GM23338 (cell line): Measurements from ENCODE around the gene SORCS2. TPM values are rescaled to one million over a fixed set of nuclear protein-coding genes. Genes with fewer than 3 reads are reported as not detected.

Source experiments
- ATAC-seq: fragments of 200-7000 bp; cut with Tn5 transposase; 3 replicates; pipeline ENCODE4 v1.9.1; 2020
- DNase-seq: peaks from one replicate; pipeline ENCODE4 v3.0.0-alpha.2; 2015; ENCODE audit warnings: low spot score
- H2AFZ ChIP-seq: fragments of 200-600 bp; sonication (generic); 2 replicates; pipeline ENCODE4 v1.8.0; 2016; ENCODE audit warnings: antibody characterized with exemption, mild to moderate bottlenecking, moderate library complexity
- H3F3A ChIP-seq: fragments of 200-600 bp; sonication (generic); replicated peaks from 2 replicates; pipeline ENCODE4 v1.8.0; 2017; ENCODE audit warnings: antibody characterized with exemption, mixed run types, low read depth
- H3K27ac ChIP-seq: fragments of 200-600 bp; sonication (generic); 2 replicates; pipeline ENCODE4 v1.6.1; 2016; ENCODE audit warnings: low read depth
- H3K27me3 ChIP-seq: fragments of 200-600 bp; sonication (generic); 2 replicates; pipeline ENCODE4 v1.8.0; 2016; ENCODE audit warnings: mild to moderate bottlenecking, mixed run types, moderate library complexity; ENCODE audit not compliant: insufficient read depth
- H3K36me3 ChIP-seq: fragments of 200-600 bp; sonication (generic); 2 replicates; pipeline ENCODE4 v1.8.0; 2016; ENCODE audit warnings: mild to moderate bottlenecking; ENCODE audit not compliant: insufficient read depth
- H3K4me1 ChIP-seq: fragments of 200-600 bp; sonication (generic); 2 replicates; pipeline ENCODE4 v1.8.0; 2016; ENCODE audit warnings: mild to moderate bottlenecking, moderate library complexity; ENCODE audit not compliant: insufficient read depth
- H3K4me2 ChIP-seq: fragments of 200-600 bp; sonication (generic); 2 replicates; pipeline ENCODE4 v1.7.1; 2017; ENCODE audit warnings: mixed run types
- H3K4me3 ChIP-seq: fragments of 200-600 bp; sonication (generic); 2 replicates; pipeline ENCODE4 v1.6.1; 2016; ENCODE audit warnings: mixed run types
- H3K79me2 ChIP-seq: fragments of 200-600 bp; sonication (generic); replicated peaks from 2 replicates; pipeline ENCODE4 v1.8.0; 2017; ENCODE audit warnings: mild to moderate bottlenecking; ENCODE audit not compliant: insufficient read depth
- H3K9me2 ChIP-seq: fragments of 200-600 bp; sonication (generic); 2 replicates; pipeline ENCODE4 v1.8.0; 2017; ENCODE audit not compliant: insufficient read depth
- H4K20me1 ChIP-seq: fragments of 200-600 bp; sonication (generic); replicated peaks from 2 replicates; pipeline ENCODE4 v1.8.0; 2017; ENCODE audit warnings: mild to moderate bottlenecking; ENCODE audit not compliant: insufficient read depth
- H3K27ac Mint-ChIP-seq: 2 replicates; pipeline ENCODE4 v1.8.0; 2020; ENCODE audit warnings: inconsistent platforms, mild to moderate bottlenecking, moderate library complexity, mixed read lengths
- H3K27me3 Mint-ChIP-seq: 3 replicates; pipeline ENCODE4 v1.8.0; 2022; ENCODE audit warnings: low read depth, mild to moderate bottlenecking, moderate library complexity, mixed read lengths, inconsistent platforms; ENCODE audit not compliant: insufficient read depth, poor library complexity
- H3K36me3 Mint-ChIP-seq: 3 replicates; pipeline ENCODE4 v1.8.0; 2021; ENCODE audit warnings: low read depth, mild to moderate bottlenecking, inconsistent platforms, moderate library complexity, mixed read lengths
- H3K4me1 Mint-ChIP-seq: 3 replicates; pipeline ENCODE4 v1.8.0; 2020; ENCODE audit warnings: mild to moderate bottlenecking, inconsistent platforms, mixed read lengths
- H3K4me3 Mint-ChIP-seq: 3 replicates; pipeline ENCODE4 v1.8.0; 2021; ENCODE audit warnings: moderate library complexity, mild to moderate bottlenecking, inconsistent platforms, mixed read lengths
- H3K9me3 Mint-ChIP-seq: 3 replicates; pipeline ENCODE4 v1.8.0; 2020; ENCODE audit warnings: moderate library complexity, mild to moderate bottlenecking, inconsistent platforms, mixed read lengths
- CREB1 ChIP-seq: fragments of 250-450 bp; sonication (Bioruptor Pico); IDR thresholded peaks from 2 replicates; pipeline ENCODE4 v1.5.0; 2020; ENCODE audit warnings: low read depth, mild to moderate bottlenecking, moderate library complexity
- EZH2 ChIP-seq: fragments of 200-600 bp; sonication (generic); IDR thresholded peaks from one replicate; pipeline ENCODE4 v1.8.0; 2017; ENCODE audit warnings: antibody characterized with exemption, mild to moderate bottlenecking, low read depth; ENCODE audit not compliant: unreplicated experiment
- EZH2phosphoT487 ChIP-seq: fragments of 200-600 bp; sonication (generic); IDR thresholded peaks from one replicate; pipeline ENCODE4 v1.8.1; 2018; ENCODE audit warnings: antibody characterized with exemption; ENCODE audit not compliant: unreplicated experiment
- JUNB ChIP-seq: IDR thresholded peaks from one replicate; pipeline ENCODE4 v1.6.1; 2016; ENCODE audit warnings: antibody characterized with exemption; ENCODE audit not compliant: unreplicated experiment
- NANOG ChIP-seq: IDR thresholded peaks from 2 replicates; pipeline ENCODE4 v1.6.1; 2016; ENCODE audit warnings: antibody characterized with exemption, borderline replicate concordance
- POLR2AphosphoS5 ChIP-seq: IDR thresholded peaks from 2 replicates; pipeline ENCODE4 v1.6.1; 2016; ENCODE audit warnings: antibody characterized with exemption, low read depth
- STAT1 ChIP-seq: IDR thresholded peaks from one replicate; pipeline ENCODE4 v1.6.1; 2016; ENCODE audit warnings: antibody characterized with exemption; ENCODE audit not compliant: unreplicated experiment
- ZNF114 ChIP-seq: fragments of 250-450 bp; sonication (Bioruptor Pico); IDR thresholded peaks from 2 replicates; pipeline ENCODE4 v1.5.0; 2020; ENCODE audit warnings: mild to moderate bottlenecking, moderate library complexity
- ZNF331 ChIP-seq: fragments of 250-450 bp; sonication (Bioruptor Pico); IDR thresholded peaks from 2 replicates; pipeline ENCODE4 v1.5.0; 2020; ENCODE audit warnings: low read depth, mild to moderate bottlenecking, moderate library complexity
- polyA plus RNA-seq: library from polyadenylated mRNA; unstranded; fragments of >200 nt; fragmentation: Nextera tagmentation; extraction: Ambion mirVana; gene quantifications from 2 replicates; pipeline ENCODE4 v1.2.1, GENCODE V29; 2016
- total RNA-seq: library from RNA; depleted of rRNA; stranded (reverse); fragments of >200 nt; shearing (Covaris generic); gene quantifications from 2 replicates; pipeline ENCODE4 v1.2.3, GENCODE V29; 2014
- TF ChIP-seq, protein P1 (sequence below): fragments of 250-450 bp; sonication (Bioruptor Pico); IDR thresholded peaks from 2 replicates; pipeline ENCODE4 v1.5.0; 2020; ENCODE audit warnings: mild to moderate bottlenecking, moderate library complexity
- TF ChIP-seq, protein P2 (sequence below): IDR thresholded peaks from one replicate; pipeline ENCODE4 v1.6.1; 2018; ENCODE audit warnings: antibody characterized with exemption; ENCODE audit not compliant: unreplicated experiment
- TF ChIP-seq, protein P3 (sequence below): IDR thresholded peaks from 2 replicates; pipeline ENCODE4 v1.6.1; 2016; ENCODE audit warnings: antibody characterized with exemption
- TF ChIP-seq, protein P4 (sequence below), 2 experiments: fragments of 200-600 bp in 1 of 2; sonication (generic) in 1 of 2; conservative IDR thresholded peaks; 2 replicates each; pipeline versions ENCODE4 v1.5.1 to v1.6.1; 2016 to 2017; ENCODE audit warnings: antibody characterized with exemption in 2 of 2, low read depth in 2 of 2, mild to moderate bottlenecking in 2 of 2, moderate library complexity in 1 of 2

The SORCS2 gene
- total and polyA plus RNA-seq, 2 experiments from 2014 or later, result 0.47 to 2.4 TPM

DNA sequence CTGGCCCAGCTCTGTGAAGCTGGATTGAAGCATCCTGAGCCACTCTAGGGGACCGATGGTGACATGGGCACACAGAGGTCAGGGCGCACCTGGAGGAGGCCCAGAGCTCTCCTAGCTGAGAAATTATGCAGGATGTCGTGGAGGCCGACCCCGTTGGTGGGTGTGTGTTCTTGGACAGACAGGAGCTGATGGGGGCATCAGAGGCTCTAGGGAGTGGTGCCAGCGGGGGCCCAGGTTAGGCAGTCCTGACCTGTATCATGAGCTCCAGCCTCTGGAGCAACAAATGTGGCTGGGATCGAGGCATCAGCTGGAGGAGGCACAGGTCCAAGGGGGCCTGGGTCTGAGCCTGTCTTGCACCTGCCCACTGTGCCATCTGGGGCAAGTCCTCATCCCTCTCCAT is 367.0 kb downstream of the SORCS2 start:
- DNase-seq (no peak), ATAC-seq (no peak)
- Mint-ChIP-seq H3K36me3 (no peaks in the 10 kb centered on the region), H3K9me3 (peaks cover 28% of the 10 kb centered on the region), H3K27ac (no peak overlapping the region), H3K4me1 (no peaks in the 10 kb centered on the region), H3K27me3 (no peaks in the 10 kb centered on the region), H3K4me3 (no peak overlapping the region)
- no peaks in the 10 kb centered on the region for H4K20me1 ChIP-seq
- no peaks in the 10 kb centered on the region for H3K27me3 ChIP-seq
- H3K27ac ChIP-seq, result no peak overlapping the region
- H3K4me3 ChIP-seq, result no peak overlapping the region
- H3F3A ChIP-seq, result no peaks in the 10 kb centered on the region
- H2AFZ ChIP-seq, result no peak overlapping the region
- H3K79me2 ChIP-seq, result no peaks in the 10 kb centered on the region
- no peak overlapping the region for H3K4me2 ChIP-seq
- H3K4me1 ChIP-seq, result no peaks in the 10 kb centered on the region
- TF ChIP-seq, protein P1, sequence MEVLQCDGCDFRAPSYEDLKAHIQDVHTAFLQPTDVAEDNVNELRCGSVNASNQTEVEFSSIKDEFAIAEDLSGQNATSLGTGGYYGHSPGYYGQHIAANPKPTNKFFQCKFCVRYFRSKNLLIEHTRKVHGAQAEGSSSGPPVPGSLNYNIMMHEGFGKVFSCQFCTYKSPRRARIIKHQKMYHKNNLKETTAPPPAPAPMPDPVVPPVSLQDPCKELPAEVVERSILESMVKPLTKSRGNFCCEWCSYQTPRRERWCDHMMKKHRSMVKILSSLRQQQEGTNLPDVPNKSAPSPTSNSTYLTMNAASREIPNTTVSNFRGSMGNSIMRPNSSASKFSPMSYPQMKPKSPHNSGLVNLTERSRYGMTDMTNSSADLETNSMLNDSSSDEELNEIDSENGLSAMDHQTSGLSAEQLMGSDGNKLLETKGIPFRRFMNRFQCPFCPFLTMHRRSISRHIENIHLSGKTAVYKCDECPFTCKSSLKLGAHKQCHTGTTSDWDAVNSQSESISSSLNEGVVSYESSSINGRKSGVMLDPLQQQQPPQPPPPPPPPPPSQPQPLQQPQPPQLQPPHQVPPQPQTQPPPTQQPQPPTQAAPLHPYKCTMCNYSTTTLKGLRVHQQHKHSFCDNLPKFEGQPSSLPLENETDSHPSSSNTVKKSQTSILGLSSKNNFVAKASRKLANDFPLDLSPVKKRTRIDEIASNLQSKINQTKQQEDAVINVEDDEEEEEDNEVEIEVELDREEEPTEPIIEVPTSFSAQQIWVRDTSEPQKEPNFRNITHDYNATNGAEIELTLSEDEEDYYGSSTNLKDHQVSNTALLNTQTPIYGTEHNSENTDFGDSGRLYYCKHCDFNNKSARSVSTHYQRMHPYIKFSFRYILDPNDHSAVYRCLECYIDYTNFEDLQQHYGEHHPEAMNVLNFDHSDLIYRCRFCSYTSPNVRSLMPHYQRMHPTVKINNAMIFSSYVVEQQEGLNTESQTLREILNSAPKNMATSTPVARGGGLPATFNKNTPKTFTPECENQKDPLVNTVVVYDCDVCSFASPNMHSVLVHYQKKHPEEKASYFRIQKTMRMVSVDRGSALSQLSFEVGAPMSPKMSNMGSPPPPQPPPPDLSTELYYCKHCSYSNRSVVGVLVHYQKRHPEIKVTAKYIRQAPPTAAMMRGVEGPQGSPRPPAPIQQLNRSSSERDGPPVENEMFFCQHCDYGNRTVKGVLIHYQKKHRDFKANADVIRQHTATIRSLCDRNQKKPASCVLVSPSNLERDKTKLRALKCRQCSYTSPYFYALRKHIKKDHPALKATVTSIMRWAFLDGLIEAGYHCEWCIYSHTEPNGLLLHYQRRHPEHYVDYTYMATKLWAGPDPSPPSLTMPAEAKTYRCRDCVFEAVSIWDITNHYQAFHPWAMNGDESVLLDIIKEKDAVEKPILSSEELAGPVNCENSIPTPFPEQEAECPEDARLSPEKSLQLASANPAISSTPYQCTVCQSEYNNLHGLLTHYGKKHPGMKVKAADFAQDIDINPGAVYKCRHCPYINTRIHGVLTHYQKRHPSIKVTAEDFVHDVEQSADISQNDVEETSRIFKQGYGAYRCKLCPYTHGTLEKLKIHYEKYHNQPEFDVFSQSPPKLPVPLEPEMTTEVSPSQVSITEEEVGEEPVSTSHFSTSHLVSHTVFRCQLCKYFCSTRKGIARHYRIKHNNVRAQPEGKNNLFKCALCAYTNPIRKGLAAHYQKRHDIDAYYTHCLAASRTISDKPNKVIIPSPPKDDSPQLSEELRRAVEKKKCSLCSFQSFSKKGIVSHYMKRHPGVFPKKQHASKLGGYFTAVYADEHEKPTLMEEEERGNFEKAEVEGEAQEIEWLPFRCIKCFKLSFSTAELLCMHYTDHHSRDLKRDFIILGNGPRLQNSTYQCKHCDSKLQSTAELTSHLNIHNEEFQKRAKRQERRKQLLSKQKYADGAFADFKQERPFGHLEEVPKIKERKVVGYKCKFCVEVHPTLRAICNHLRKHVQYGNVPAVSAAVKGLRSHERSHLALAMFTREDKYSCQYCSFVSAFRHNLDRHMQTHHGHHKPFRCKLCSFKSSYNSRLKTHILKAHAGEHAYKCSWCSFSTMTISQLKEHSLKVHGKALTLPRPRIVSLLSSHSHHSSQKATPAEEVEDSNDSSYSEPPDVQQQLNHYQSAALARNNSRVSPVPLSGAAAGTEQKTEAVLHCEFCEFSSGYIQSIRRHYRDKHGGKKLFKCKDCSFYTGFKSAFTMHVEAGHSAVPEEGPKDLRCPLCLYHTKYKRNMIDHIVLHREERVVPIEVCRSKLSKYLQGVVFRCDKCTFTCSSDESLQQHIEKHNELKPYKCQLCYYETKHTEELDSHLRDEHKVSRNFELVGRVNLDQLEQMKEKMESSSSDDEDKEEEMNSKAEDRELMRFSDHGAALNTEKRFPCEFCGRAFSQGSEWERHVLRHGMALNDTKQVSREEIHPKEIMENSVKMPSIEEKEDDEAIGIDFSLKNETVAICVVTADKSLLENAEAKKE (CRISPR knock-in tag), result no peak
- TF ChIP-seq ZNF114 (CRISPR knock-in tag) (no peak), EZH2phosphoT487 (no peak), CREB1 (CRISPR knock-in tag) (no peak), NANOG (no peak), STAT1 (no peak), EZH2 (no peak), JUNB (no peak), POLR2AphosphoS5 (no peak), ZNF331 (CRISPR knock-in tag) (no peak)
- TF ChIP-seq, protein P2, sequence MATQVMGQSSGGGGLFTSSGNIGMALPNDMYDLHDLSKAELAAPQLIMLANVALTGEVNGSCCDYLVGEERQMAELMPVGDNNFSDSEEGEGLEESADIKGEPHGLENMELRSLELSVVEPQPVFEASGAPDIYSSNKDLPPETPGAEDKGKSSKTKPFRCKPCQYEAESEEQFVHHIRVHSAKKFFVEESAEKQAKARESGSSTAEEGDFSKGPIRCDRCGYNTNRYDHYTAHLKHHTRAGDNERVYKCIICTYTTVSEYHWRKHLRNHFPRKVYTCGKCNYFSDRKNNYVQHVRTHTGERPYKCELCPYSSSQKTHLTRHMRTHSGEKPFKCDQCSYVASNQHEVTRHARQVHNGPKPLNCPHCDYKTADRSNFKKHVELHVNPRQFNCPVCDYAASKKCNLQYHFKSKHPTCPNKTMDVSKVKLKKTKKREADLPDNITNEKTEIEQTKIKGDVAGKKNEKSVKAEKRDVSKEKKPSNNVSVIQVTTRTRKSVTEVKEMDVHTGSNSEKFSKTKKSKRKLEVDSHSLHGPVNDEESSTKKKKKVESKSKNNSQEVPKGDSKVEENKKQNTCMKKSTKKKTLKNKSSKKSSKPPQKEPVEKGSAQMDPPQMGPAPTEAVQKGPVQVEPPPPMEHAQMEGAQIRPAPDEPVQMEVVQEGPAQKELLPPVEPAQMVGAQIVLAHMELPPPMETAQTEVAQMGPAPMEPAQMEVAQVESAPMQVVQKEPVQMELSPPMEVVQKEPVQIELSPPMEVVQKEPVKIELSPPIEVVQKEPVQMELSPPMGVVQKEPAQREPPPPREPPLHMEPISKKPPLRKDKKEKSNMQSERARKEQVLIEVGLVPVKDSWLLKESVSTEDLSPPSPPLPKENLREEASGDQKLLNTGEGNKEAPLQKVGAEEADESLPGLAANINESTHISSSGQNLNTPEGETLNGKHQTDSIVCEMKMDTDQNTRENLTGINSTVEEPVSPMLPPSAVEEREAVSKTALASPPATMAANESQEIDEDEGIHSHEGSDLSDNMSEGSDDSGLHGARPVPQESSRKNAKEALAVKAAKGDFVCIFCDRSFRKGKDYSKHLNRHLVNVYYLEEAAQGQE, result no peak
- TF ChIP-seq, protein P3, sequence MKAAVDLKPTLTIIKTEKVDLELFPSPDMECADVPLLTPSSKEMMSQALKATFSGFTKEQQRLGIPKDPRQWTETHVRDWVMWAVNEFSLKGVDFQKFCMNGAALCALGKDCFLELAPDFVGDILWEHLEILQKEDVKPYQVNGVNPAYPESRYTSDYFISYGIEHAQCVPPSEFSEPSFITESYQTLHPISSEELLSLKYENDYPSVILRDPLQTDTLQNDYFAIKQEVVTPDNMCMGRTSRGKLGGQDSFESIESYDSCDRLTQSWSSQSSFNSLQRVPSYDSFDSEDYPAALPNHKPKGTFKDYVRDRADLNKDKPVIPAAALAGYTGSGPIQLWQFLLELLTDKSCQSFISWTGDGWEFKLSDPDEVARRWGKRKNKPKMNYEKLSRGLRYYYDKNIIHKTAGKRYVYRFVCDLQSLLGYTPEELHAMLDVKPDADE, result no peak
- TF ChIP-seq, protein P4, sequence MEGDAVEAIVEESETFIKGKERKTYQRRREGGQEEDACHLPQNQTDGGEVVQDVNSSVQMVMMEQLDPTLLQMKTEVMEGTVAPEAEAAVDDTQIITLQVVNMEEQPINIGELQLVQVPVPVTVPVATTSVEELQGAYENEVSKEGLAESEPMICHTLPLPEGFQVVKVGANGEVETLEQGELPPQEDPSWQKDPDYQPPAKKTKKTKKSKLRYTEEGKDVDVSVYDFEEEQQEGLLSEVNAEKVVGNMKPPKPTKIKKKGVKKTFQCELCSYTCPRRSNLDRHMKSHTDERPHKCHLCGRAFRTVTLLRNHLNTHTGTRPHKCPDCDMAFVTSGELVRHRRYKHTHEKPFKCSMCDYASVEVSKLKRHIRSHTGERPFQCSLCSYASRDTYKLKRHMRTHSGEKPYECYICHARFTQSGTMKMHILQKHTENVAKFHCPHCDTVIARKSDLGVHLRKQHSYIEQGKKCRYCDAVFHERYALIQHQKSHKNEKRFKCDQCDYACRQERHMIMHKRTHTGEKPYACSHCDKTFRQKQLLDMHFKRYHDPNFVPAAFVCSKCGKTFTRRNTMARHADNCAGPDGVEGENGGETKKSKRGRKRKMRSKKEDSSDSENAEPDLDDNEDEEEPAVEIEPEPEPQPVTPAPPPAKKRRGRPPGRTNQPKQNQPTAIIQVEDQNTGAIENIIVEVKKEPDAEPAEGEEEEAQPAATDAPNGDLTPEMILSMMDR (conservative IDR thresholded peaks at IDR 0.05; ENCODE audit: low read depth in 2 of 2), result no peak
- no peaks in the 10 kb centered on the region for H3K36me3 ChIP-seq
- H3K9me2 ChIP-seq, result no peaks in the 10 kb centered on the region
